ENCODE data around the gene ACTL6A.

- TF ChIP-seq GATA2 (IDR thresholded peaks at IDR 0.05; ENCODE audit: low read depth, low read length) (no peak), GATA3 (IDR thresholded peaks at IDR 0.05; ENCODE audit: low read depth, low read length) (no peak)
These were observed 41.8 kb downstream of the ACTL6A start, which contains the start of the genes MRPL47 and NDUFB5 for GRCh38 chr3:179604321-179605078.

Data from SH-SY5Y (cell line).